Skeletal muscle satellite cell (primary cell): ENCODE results near the gene SRRM5.
"Not testable (repeated sequence)": the region's sequence is repeated elsewhere in the genome, so short reads cannot be mapped to it uniquely, and the experiment has no call there.

Experiments used
- H3K27me3 ChIP-seq: 2 replicates; pipeline ENCODE4 v1.7.0; 2013; ENCODE audit warnings: low read length; ENCODE audit not compliant: control insufficient read depth, insufficient read depth
- H3K36me3 ChIP-seq: 2 replicates; pipeline ENCODE4 v1.7.0; 2013; ENCODE audit warnings: mild to moderate bottlenecking, control low read depth, low read length; ENCODE audit not compliant: insufficient read depth
- H3K4me1 ChIP-seq: 2 replicates; pipeline ENCODE4 v1.7.0; 2013; ENCODE audit warnings: low read length; ENCODE audit not compliant: control insufficient read depth, insufficient read depth
- H3K4me2 ChIP-seq: 2 replicates; pipeline ENCODE4 v1.7.0; 2013; ENCODE audit warnings: mild to moderate bottlenecking, low read length
- H3K4me3 ChIP-seq: 2 replicates; pipeline ENCODE4 v1.7.0; 2013; ENCODE audit warnings: low read length
- H3K9ac ChIP-seq: 2 replicates; pipeline ENCODE4 v1.7.0; 2013; ENCODE audit warnings: mild to moderate bottlenecking, low read depth, low read length, moderate library complexity
- H3K9me3 ChIP-seq: replicated peaks from 2 replicates; pipeline ENCODE4 v1.7.0; 2013; ENCODE audit warnings: mild to moderate bottlenecking, control low read depth, low read length

SRRM5 gene

GRCh38 chr19:43644181-43644580 is 32.3 kb downstream of the SRRM5 start:
- Histone ChIP-seq H3K4me2 (no peak overlapping the region), H3K9me3 (no peaks in the 10 kb centered on the region), H3K9ac (no peak overlapping the region), H3K4me1 (peaks cover 5% of the 10 kb centered on the region), H3K36me3 (peaks cover 26% of the 10 kb centered on the region), H3K4me3 (no peak overlapping the region), H3K27me3 (peaks cover 17% of the 10 kb centered on the region)

GRCh38 chr19:43648633-43649032 is 36.7 kb downstream of the SRRM5 start:
- Histone ChIP-seq H3K9me3 (no peaks in the 10 kb centered on the region), H3K9ac (no peak overlapping the region), H3K27me3 (no peaks in the 10 kb centered on the region), H3K4me3 (no peak overlapping the region), H3K4me2 (no peak overlapping the region), H3K36me3 (peaks cover 41% of the 10 kb centered on the region), H3K4me1 (peaks cover 3% of the 10 kb centered on the region)

GRCh38 chr19:43649514-43649913 is 37.6 kb downstream of the SRRM5 start:
- no peak overlapping the region for H3K9ac ChIP-seq
- H3K9me3 ChIP-seq, result no peaks in the 10 kb centered on the region
- H3K4me1 ChIP-seq, result peaks cover 3% of the 10 kb centered on the region
- no peak overlapping the region for H3K4me2 ChIP-seq
- no peaks in the 10 kb centered on the region for H3K27me3 ChIP-seq
- peaks cover 46% of the 10 kb centered on the region for H3K36me3 ChIP-seq
- no peak overlapping the region for H3K4me3 ChIP-seq

GRCh38 chr19:43650276-43650675 is 38.4 kb downstream of the SRRM5 start:
- H3K9ac ChIP-seq, H3K4me1 ChIP-seq, H3K4me3 ChIP-seq, H3K9me3 ChIP-seq, H3K27me3 ChIP-seq, H3K4me2 ChIP-seq: not testable (repeated sequence)
- peaks cover 51% of the 10 kb centered on the region for H3K36me3 ChIP-seq

- H3K9ac ChIP-seq, result peak overlapping the region; percentile 34
- no peaks in the 10 kb centered on the region for H3K27me3 ChIP-seq
- peaks cover 3% of the 10 kb centered on the region for H3K4me1 ChIP-seq
- no peaks in the 10 kb centered on the region for H3K9me3 ChIP-seq
- H3K4me3 ChIP-seq, result no peak overlapping the region
- peaks cover 59% of the 10 kb centered on the region for H3K36me3 ChIP-seq
- H3K4me2 ChIP-seq, result peak overlapping the region; percentile 58
These were observed 40.1 kb downstream of the SRRM5 start for GRCh38 chr19:43651758-43652545.

- Histone ChIP-seq H3K27me3 (no peaks in the 10 kb centered on the region), H3K4me1 (peaks cover 3% of the 10 kb centered on the region), H3K4me3 (no peak overlapping the region), H3K9me3 (no peaks in the 10 kb centered on the region), H3K4me2 (no peak overlapping the region), H3K36me3 (peaks cover 56% of the 10 kb centered on the region), H3K9ac (no peak overlapping the region)
These were observed 40.6 kb downstream of the SRRM5 start for GRCh38 chr19:43652546-43652874.

GRCh38 chr19:43656436-43656835 is 44.5 kb downstream of the SRRM5 start:
- no peak overlapping the region for H3K4me3 ChIP-seq
- H3K36me3 ChIP-seq, result peaks cover 70% of the 10 kb centered on the region
- peaks cover 3% of the 10 kb centered on the region for H3K4me1 ChIP-seq
- no peaks in the 10 kb centered on the region for H3K9me3 ChIP-seq
- no peaks in the 10 kb centered on the region for H3K27me3 ChIP-seq
- H3K9ac ChIP-seq, result no peak overlapping the region
- no peak overlapping the region for H3K4me2 ChIP-seq

- Histone ChIP-seq H3K36me3 (peaks cover 73% of the 10 kb centered on the region), H3K27me3 (no peaks in the 10 kb centered on the region), H3K4me1 (no peaks in the 10 kb centered on the region), H3K9me3 (no peaks in the 10 kb centered on the region), H3K4me3 (no peak overlapping the region), H3K4me2 (no peak overlapping the region), H3K9ac (no peak overlapping the region)
These were observed 46.1 kb downstream of the SRRM5 start for GRCh38 chr19:43658001-43658400.

GRCh38 chr19:43658494-43658893 is 46.6 kb downstream of the SRRM5 start:
- H3K9me3 ChIP-seq, result no peaks in the 10 kb centered on the region
- no peaks in the 10 kb centered on the region for H3K27me3 ChIP-seq
- H3K36me3 ChIP-seq, result peaks cover 73% of the 10 kb centered on the region
- no peak overlapping the region for H3K9ac ChIP-seq
- no peaks in the 10 kb centered on the region for H3K4me1 ChIP-seq
- H3K4me2 ChIP-seq, result no peak overlapping the region
- H3K4me3 ChIP-seq, result no peak overlapping the region

- H3K4me3 ChIP-seq, result no peak overlapping the region
- H3K4me2 ChIP-seq, result no peak overlapping the region
- no peak overlapping the region for H3K9ac ChIP-seq
- peaks cover 77% of the 10 kb centered on the region for H3K36me3 ChIP-seq
- H3K4me1 ChIP-seq, result no peaks in the 10 kb centered on the region
- H3K9me3 ChIP-seq, result no peaks in the 10 kb centered on the region
- no peaks in the 10 kb centered on the region for H3K27me3 ChIP-seq
These were observed 48.5 kb downstream of the SRRM5 start for GRCh38 chr19:43660301-43660970.

- Histone ChIP-seq H3K36me3 (peaks cover 77% of the 10 kb centered on the region), H3K9me3 (no peaks in the 10 kb centered on the region)
These were observed 49.1 kb downstream of the SRRM5 start for GRCh38 chr19:43660971-43661360.

GRCh38 chr19:43662487-43662886 is 50.6 kb downstream of the SRRM5 start:
- H3K4me2 ChIP-seq, result no peak overlapping the region
- H3K4me3 ChIP-seq, result no peak overlapping the region
- peaks cover 2% of the 10 kb centered on the region for H3K4me1 ChIP-seq
- no peaks in the 10 kb centered on the region for H3K27me3 ChIP-seq
- H3K36me3 ChIP-seq, result peaks cover 78% of the 10 kb centered on the region
- no peak overlapping the region for H3K9ac ChIP-seq
- H3K9me3 ChIP-seq, result no peaks in the 10 kb centered on the region

More at GRCh38 chr19:43660971-43661360, 49.1 kb downstream of the SRRM5 start:
- Histone ChIP-seq H3K27me3 (no peaks in the 10 kb centered on the region), H3K4me1 (no peaks in the 10 kb centered on the region), H3K9ac (no peak overlapping the region), H3K4me2 (no peak overlapping the region), H3K4me3 (no peak overlapping the region)
